ENCODE data around the gene FAM184A.
"Not testable (repeated sequence)": the region's sequence is repeated elsewhere in the genome, so short reads cannot be mapped to it uniquely, and the experiment has no call there.

Gene FAM184A

GRCh38 chr6:119097815-119098361 lies 19.4 kb upstream of the FAM184A start:
- not testable (repeated sequence) for DNase-seq

DNA sequence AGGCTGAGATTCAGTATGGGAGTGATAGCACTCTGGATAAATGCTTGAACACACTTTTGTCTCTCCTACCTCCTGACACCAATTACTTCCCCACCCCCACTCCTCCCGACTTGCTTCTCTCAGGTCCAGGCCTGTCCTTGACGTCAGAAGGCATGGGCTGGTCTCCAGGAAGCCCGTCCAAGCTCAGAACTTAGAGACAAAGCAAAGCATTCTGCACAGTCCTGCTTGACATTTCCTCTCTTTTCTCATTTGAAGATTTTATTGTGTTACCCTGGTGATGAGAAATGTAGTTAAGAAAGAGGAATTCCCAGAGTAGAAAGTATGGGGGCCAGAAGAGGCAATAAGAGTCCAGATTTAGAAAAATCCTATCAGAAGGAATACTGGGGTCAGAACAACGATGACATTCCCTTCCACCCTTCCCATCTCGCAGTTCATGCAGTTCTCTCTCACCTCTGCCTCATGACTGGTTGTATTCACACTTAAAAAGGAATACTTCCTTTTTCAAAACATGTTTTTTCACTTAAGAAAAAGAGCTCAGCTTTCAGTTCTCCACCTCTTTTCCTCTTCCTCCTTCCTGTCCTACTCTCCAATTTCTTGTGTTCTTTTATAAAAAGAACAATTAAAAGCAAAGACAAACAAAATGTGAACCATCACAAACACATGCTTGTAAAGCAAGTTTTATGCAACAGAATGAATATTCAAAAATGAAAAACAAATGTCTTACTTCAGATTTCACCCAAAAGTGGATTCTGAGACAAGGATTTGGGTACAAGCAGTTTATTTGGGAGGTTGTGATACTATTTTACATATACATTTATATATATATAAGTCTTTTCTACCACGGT lies 18.5 kb upstream of the FAM184A start:
- DNase-seq = no peak

DNA sequence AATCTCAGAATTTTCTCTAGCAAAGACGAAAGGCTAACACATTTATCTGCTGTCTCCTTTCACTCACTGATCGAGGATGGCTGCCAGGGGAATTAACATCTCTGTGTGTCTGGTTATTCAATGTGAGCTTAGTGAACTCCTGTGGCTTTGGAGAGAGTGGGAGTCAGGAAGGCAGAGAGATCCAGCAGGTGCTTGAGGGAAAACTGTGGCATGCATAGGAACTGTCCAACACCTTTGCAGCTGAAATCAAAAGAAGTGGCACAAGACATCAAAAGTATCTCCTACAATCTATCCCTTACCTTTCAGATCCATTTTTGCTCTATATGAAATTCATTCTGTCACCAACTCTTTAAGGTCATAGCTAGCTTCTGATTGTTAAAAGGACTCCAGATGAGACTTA lies 11.8 kb upstream of the FAM184A start:
- no peak for DNase-seq

DNA sequence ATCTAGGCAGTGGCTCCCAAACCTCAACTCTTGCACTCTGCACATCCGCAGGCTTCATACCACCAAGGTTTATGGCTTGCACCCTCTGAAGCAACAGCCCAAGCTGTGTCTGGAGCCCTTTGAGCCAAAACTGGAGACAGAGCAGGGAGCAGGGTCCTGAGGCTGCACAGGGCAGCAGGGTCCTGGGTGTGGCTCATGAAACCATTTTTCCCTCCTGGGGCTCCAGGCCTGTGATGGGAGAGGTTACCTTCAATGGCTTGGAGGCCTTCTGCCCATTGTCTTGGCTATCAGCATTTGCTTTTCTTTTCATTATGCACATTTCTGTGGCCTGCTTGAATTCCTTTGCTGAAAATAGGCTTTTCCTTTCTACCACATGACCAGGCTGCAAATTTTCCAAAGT lies 6.3 kb upstream of the FAM184A start:
- DNase-seq = no peak

GRCh38 chr6:119083007-119083406 lies 4.5 kb upstream of the FAM184A start:
- no peak for DNase-seq

DNA sequence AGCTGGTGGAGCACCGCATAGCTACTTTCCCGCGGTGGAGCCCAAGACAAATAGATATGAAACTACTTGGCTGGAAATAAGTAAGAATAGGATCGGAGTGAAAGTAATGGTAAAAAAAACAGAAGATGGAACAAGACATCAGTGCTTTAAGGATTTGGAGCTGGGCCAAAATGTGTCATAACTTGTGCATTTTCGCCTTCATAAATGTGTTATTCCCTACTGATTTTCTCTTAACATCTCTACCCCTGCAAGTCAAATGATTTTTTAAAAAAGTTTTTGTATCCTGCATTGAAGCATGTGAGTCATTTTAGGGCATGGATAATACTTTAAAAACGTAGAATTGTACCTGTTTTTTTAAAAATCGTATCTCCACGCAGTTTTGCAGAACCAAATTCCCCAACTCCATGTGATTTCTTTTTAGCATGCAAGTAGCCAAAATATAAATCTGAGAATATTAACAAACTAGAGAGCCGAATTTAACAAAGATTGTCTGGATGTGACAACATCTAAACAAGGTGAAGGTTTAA lies 882 bp upstream of the FAM184A start:
- no peak for DNase-seq

DNA sequence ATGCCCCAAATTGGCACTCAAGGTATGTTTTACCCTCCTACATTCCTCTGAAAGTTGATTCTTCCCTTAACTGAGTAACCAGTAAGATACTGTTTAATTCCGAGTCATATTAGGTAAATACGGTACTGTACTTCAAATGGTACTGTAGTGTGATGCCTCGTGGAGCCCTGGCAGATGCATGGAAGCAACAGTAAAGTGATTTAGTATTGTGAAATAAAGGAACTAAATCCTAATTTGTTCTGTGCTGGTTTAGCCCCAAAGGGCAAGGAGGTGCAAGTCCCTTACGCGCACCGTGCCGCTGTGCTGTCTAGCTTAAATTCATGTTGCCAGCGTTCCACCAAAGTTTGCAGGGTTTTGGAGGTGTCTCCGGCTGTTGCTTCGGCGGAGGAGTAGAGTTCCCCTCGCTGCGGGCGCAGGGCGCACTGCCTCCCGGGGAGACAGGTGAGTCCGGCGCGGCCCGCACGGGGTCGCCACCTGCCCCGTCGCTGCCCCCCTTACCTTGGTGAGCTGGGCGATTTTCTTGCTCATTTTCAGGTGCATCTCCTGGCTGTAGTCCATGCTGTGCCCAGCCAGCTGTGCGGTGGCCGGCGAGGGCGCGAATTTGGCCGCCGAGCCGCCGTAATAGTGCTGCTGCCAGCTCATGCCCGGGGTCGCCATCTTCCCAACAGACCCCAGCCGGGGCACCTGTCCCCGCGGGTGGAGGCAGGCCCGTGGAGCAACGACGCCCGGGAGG lies 655 bp downstream of the FAM184A start:
- DNase-seq = peak; percentile 46 to 73 (median 71)

GRCh38 chr6:119077391-119077642 lies 1.1 kb downstream of the FAM184A start:
- DNase-seq = no peak

- peak in 2 of 3 experiments; percentile 11 to 26 for DNase-seq
Measured at GRCh38 chr6:119076576-119077390, 1.7 kb downstream of the FAM184A start.

- DNase-seq = peak in 1 of 3 experiments; percentile 9
Measured at GRCh38 chr6:119076173-119076572, 2.3 kb downstream of the FAM184A start.

DNA sequence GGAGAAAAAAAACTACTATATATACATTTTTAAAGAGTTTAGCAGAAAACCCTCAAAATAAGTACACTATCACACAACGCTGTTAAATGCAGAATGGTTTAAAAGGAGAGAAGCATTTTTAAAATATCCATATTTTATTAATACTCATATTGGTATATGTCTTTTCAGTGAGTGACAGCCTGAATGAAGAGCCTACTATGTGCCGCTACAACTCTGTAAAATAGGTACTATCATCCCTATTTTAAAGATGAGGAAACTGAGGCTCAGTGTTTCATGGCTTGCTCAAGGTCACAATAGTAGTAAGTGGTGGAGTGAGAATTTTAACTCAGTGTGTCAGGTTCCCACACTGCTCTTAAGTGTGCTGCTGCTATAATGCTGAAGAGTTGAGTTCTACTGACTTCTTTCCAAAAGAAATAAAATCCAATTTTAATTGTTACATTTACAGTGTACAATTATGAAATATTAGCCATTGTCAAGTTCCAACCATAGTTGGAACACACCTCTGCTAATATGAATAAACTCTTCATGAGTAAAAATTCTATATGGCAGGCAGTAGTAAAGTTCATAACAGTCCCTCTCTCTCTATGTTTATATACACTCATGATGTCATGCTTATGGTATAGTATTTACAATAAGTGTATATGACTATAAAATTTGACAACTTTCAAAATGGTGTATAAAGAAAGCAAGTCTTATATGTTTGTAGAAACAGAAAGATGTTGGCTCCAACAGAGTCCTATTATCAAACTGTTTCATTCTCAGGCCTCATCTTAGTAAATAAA lies 3.1 kb downstream of the FAM184A start:
- no peak for DNase-seq

- DNase-seq = no peak
Measured at GRCh38 chr6:119073307-119074051, 5.0 kb downstream of the FAM184A start.

DNA sequence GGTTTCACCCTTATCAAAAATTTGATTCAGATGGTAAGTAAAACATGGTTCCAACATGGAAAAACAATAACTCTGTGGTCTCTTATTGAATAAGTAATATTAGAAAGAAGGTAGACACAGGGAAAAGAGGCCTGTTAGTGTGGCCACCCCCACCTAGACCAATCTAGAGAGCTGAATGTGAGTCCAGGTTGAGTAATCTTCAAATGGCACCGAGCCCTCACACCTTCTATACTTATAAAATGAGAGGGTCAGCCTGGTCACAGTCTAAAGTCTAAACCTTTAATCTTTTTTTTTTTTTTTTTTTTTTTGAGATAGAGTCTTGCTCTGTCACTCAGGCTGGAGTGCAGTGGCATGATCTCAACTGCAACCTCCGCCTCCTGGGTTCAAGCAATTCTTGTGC lies 6.9 kb downstream of the FAM184A start:
- no peak for DNase-seq

DNA sequence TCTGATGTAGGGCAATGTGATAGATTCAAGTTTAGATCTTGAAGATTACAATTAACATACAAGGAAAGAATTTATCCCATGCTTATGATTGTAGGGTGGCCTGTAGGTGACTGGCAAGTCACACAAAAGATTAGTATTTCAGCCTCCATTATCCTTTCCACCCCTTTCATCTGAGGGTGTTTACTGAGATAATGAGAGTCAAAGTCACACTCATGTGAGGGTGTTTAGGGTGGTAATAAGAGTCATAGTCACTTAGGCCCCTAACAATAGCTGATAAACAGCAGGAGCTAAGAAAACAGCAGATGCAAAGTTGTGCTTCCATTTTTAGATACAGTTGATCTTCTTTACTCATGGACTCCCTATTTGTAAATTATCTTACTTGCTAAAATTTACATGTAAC lies 11.4 kb downstream of the FAM184A start:
- DNase-seq = peak in 2 of 3 experiments; percentile 2 to 52

DNA sequence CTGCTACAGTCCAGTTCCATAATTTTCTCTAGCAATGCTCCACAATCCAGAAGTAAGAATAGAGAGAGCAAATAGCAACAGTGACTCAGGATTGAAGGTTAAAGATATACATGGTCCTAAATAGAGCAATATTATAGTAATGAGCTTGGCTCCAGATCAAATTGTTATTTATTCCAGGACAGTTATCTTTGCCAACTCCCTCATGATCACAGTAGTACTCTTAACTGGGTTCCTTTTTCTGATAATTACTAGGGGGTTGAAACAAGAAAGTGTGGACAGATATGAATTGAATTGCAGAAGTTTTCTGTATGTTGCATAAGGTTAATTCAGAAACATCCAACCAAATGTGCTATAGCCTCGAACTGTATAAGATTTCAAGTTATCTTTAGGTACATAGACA lies 11.9 kb downstream of the FAM184A start:
- no peak for DNase-seq

DNA sequence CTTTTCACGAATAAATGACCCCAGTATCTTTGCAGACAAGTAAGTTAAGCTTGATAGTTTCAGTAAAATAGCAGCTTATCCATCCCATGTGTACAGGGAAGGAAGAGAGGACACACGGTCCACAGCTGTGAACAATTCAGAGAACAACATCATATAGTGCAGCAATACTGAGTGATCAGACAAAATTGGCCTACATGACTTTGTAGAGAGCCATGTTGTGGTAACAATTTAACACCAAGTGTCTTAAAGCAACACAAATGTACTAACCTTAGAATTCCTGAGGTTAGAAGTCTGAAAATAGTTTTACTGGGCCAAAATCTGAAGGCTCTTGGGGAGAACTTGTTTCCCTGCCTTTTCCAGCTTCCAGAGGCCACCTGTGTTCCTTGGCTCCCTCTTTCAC lies 12.5 kb downstream of the FAM184A start:
- no peak for DNase-seq

DNA sequence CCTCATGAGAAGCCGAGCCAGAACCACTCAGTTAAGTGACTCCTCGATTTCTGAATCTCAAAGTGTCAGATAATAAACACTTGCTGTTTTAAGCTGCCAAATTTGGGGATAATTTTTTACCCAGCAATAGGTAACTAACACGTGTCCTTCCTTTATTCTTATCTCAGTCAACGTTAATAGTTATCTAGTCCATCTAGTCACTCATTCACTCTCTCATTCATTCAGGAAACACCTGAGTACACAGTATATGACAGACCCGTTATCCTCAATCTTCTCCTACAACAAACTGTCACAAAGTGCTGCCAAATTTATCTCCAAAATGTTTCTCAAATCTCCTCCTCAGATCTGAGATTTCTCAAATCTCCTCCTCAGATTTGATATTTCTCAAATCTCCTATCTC lies 13.1 kb downstream of the FAM184A start:
- DNase-seq = no peak

DNA sequence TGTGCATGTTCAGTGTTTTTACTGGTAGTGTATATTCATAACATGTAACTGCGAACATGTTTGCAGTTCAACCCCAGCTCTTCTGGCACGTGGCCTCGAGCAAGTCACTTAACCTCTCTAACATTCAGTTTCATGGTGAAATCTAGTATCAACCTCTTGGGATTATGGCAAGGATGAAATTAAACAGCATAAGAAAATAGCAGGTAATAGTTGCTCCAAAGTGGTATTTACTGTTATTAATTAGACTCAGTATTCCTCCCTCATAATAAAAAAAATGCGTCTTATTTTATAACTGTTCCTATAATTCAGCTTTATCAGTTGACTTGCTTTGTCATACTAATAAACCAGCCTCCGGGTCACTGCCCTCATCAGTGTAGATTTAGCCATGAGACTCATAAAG lies 15.0 kb downstream of the FAM184A start:
- no peak for DNase-seq

DNA sequence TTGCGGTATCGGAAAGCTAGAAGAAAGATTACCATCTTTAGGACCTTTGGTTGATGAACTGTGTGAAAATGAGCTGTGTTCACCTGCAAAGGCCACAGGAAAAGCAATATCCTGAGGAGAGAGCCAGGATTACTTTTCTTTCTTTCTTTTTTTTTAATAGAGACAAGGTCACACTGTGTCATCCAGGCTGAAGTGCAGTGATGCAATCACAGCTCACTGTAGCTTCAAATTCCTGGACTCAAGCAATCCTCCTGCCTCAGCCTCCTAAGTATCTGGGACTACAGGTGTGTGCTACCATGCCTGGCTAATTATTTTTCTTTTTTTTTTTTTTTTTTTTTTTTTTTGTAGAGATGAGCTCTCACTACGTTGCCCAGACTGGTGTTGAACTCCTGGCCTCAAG lies 17.2 kb downstream of the FAM184A start:
- no peak for DNase-seq

DNA sequence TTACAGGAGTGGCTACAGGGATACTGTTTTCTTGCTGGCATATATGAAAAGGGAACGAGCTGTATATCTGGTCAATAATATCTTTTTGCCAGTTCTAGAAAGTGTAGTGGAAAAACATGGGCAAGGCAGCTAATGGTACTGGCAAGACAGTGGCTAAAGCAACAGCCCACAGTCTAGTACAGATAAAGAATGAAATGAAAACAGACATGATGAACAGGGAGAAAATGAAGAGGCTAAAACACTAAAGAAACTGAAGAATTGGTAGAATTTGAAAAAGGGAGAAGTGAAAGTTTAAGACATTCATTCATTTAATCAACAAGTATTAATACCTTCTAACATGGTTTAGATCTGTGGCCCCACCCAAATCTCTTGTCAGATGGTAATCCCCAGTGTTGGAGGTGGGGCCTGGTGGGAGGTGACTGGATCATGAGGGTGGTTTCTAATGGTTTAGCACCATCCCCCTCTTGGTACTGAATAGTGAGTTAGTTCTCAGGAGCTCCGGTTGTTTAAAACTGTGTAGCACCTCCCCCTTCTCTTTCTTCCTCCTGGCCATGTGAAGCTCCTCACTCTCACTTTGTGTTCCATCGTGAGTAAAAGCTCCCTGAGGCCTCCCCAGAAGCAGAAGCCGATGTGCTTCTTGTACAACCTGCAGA lies 18.1 kb downstream of the FAM184A start:
- DNase-seq = no peak

- DNase-seq = no peak
Measured at GRCh38 chr6:119055069-119055468, 23.4 kb downstream of the FAM184A start.
